Osteoblast (primary cell): ENCODE data around the gene TPGS1. TPM values are rescaled to one million over a fixed set of nuclear protein-coding genes. Genes with fewer than 3 reads are reported as not detected.
A peak's percentile ranks its signal among the peaks of the same experiment; 100 is the strongest.

ENCODE experiments used
- DNase-seq: peaks from one replicate; pipeline ENCODE4 v3.0.0; 2011; ENCODE audit warnings: low spot score, mixed read lengths; ENCODE audit not compliant: insufficient read length; ENCODE audit errors: missing footprints
- H2AFZ ChIP-seq: 2 replicates; pipeline ENCODE4 v1.6.0; 2011; ENCODE audit warnings: mild to moderate bottlenecking, low read length
- H3K27ac ChIP-seq: 2 replicates; pipeline ENCODE4 v1.5.1; 2011; ENCODE audit warnings: mild to moderate bottlenecking, low read depth, low read length, moderate library complexity
- H3K27me3 ChIP-seq: 2 replicates; pipeline ENCODE4 v1.6.0; 2012; ENCODE audit warnings: mild to moderate bottlenecking, control low read depth, inconsistent platforms, low read length, moderate library complexity; ENCODE audit not compliant: insufficient read depth
- H3K36me3 ChIP-seq: 2 replicates; pipeline ENCODE4 v1.5.1; 2011; ENCODE audit warnings: mild to moderate bottlenecking, low read length, control low read depth, moderate library complexity; ENCODE audit not compliant: insufficient read depth
- H3K4me1 ChIP-seq: 2 replicates; pipeline ENCODE4 v1.5.1; 2011; ENCODE audit warnings: mild to moderate bottlenecking, low read length, control low read depth, moderate library complexity; ENCODE audit not compliant: insufficient read depth
- H3K4me2 ChIP-seq: 2 replicates; pipeline ENCODE4 v1.6.0; 2011; ENCODE audit warnings: mild to moderate bottlenecking, low read length; ENCODE audit not compliant: insufficient read depth
- H3K4me3 ChIP-seq: fragments of 200-600 bp; sonication (generic); 3 replicates; pipeline ENCODE4 v1.5.1; 2012; ENCODE audit warnings: mild to moderate bottlenecking, low read length, inconsistent platforms; ENCODE audit not compliant: insufficient read depth
- H3K79me2 ChIP-seq: 2 replicates; pipeline ENCODE4 v1.6.0; 2012; ENCODE audit warnings: mild to moderate bottlenecking, low read length, control low read depth, inconsistent platforms; ENCODE audit not compliant: insufficient read depth
- H3K9me3 ChIP-seq: 2 replicates; pipeline ENCODE4 v1.5.1; 2011; ENCODE audit warnings: low read depth, low read length, control low read depth
- H4K20me1 ChIP-seq: 2 replicates; pipeline ENCODE4 v1.6.0; 2012; ENCODE audit warnings: mild to moderate bottlenecking, low read length, control low read depth; ENCODE audit not compliant: insufficient read depth
- CTCF ChIP-seq: IDR thresholded peaks from 2 replicates; pipeline ENCODE4 v1.5.1; 2011; ENCODE audit warnings: mild to moderate bottlenecking, low read depth, low read length, moderate library complexity; ENCODE audit errors: extremely low read depth
- total RNA-seq: library from RNA; depleted of rRNA; stranded (reverse); fragments of >200 nt; gene quantifications from 2 replicates; pipeline ENCODE4 v1.2.3, GENCODE V29; 2012

Gene TPGS1
- total RNA-seq, 1 donor = 47.8 TPM

DNA sequence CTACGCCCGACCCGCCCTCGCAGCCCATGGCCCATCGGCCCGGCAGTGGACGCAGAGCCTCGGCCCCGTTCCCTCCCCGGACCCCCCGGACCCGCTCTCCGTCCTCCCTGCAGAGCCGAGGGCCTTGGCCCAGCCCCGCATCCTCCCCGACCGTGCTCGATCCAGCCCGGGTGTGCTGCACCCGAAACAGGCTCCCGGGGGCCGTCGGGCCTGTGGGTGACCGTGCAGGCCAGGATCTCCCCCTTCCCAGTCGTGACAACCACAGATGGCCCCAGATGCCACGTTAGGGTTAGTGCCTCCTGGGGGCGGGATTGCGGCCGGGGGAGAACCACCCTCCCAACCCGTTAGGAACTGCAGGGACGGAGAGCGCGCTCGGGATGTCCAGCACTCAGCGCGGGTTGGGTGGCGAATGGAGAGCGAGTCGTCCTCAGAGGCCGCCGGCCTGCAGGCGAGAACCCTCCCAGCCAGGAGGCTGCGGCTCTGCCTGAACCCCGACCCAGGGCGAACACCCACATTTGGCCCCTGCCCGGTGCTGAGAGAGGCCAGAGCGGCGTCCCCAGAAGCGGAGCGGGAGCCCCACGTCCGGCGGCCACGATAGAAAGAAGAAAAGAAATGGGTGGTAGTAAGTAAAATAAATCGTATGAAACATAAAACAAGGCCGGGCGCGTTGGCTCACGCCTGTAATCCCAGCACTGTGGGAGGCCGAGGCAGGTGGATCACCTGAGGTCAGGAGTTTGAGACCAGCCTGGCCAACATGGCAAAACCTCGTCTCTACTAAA lies 17.7 kb upstream of the TPGS1 start:
- H3K4me2 ChIP-seq = peak overlapping the region; percentile 89
- H4K20me1 ChIP-seq = no peaks in the 10 kb centered on the region
- H3K27ac ChIP-seq = peak overlapping the region; percentile 65
- H3K36me3 ChIP-seq = no peaks in the 10 kb centered on the region
- H2AFZ ChIP-seq = peak overlapping the region; percentile 83
- DNase-seq = peak; percentile 97
- TF ChIP-seq CTCF = no peak
- peaks cover 2% of the 10 kb centered on the region for H3K27me3 ChIP-seq
- peaks cover 14% of the 10 kb centered on the region for H3K4me1 ChIP-seq
- H3K79me2 ChIP-seq = no peaks in the 10 kb centered on the region
- H3K4me3 ChIP-seq = peak overlapping the region; percentile 88
- H3K9me3 ChIP-seq = no peaks in the 10 kb centered on the region

DNA sequence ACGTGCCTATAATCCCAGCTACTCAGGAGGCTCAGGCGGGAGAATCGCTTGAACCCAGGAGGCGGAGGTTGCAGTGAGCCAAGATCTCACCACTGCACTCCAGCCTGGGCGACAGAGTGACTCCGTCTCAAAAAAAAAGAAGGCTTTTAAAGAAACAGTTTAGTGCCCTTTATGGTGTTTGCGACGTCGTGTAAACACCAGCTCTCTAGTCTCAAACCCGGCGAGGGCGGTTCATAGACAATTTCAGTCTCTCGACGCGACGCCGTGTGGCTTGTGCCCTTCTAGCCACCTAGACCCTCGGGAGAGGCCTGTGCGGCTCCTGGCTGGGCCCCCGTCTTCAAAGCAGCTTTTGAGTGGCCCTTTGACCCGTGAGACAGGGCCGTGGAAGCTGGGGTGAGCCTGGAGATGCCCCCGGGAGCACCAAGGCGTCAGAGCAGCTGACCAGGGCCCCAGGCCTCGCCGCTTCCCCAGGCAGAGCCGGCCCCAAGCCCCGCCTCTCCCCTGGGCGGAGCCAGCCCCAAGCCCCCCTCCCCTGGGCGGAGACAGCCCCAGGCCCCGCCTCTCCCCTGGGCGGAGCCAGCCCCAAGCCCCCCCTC lies 16.1 kb upstream of the TPGS1 start:
- peaks cover 6% of the 10 kb centered on the region for H3K4me1 ChIP-seq
- no peaks in the 10 kb centered on the region for H3K36me3 ChIP-seq
- H3K9me3 ChIP-seq = no peaks in the 10 kb centered on the region
- no peak overlapping the region for H2AFZ ChIP-seq
- H3K27ac ChIP-seq = no peak overlapping the region
- H3K4me2 ChIP-seq = no peak overlapping the region
- no peak for TF ChIP-seq CTCF
- H3K27me3 ChIP-seq = no peaks in the 10 kb centered on the region
- no peaks in the 10 kb centered on the region for H3K79me2 ChIP-seq
- no peak overlapping the region for H3K4me3 ChIP-seq
- DNase-seq = peak; percentile 37
- H4K20me1 ChIP-seq = no peaks in the 10 kb centered on the region

- Histone ChIP-seq H4K20me1 (no peaks in the 10 kb centered on the region), H2AFZ (no peak overlapping the region), H3K4me3 (no peak overlapping the region), H3K9me3 (no peaks in the 10 kb centered on the region), H3K4me2 (no peak overlapping the region), H3K4me1 (peaks cover 6% of the 10 kb centered on the region), H3K27me3 (no peaks in the 10 kb centered on the region), H3K36me3 (no peaks in the 10 kb centered on the region), H3K27ac (no peak overlapping the region), H3K79me2 (no peaks in the 10 kb centered on the region)
- no peak for TF ChIP-seq CTCF
- peak; percentile 80 for DNase-seq
Observed at GRCh38 chr19:492091-492531, 15.2 kb upstream of the TPGS1 start.

- peaks cover 6% of the 10 kb centered on the region for H3K4me1 ChIP-seq
- DNase-seq = peak; percentile 81
- H2AFZ ChIP-seq = no peak overlapping the region
- no peaks in the 10 kb centered on the region for H4K20me1 ChIP-seq
- no peaks in the 10 kb centered on the region for H3K79me2 ChIP-seq
- H3K4me2 ChIP-seq = no peak overlapping the region
- H3K27ac ChIP-seq = no peak overlapping the region
- no peak overlapping the region for H3K4me3 ChIP-seq
- peaks cover 9% of the 10 kb centered on the region for H3K27me3 ChIP-seq
- H3K9me3 ChIP-seq = no peaks in the 10 kb centered on the region
- H3K36me3 ChIP-seq = no peaks in the 10 kb centered on the region
- TF ChIP-seq CTCF = no peak
Observed at GRCh38 chr19:493391-494170, 13.7 kb upstream of the TPGS1 start.
